Omental fat pad (tissue), 4 donors: ENCODE data around the gene CAPG. TPM values are rescaled to one million over a fixed set of nuclear protein-coding genes. Genes with fewer than 3 reads are reported as not detected.
A peak's percentile ranks its signal among the peaks of the same experiment; 100 is the strongest.
"Not testable (repeated sequence)": the region's sequence is repeated elsewhere in the genome, so short reads cannot be mapped to it uniquely, and the experiment has no call there.

Experiments
- ATAC-seq: fragments of 150-250 bp; one replicate; pipeline ENCODE4 v1.9.1; 2016; ENCODE audit warnings: mild to moderate bottlenecking, moderate library complexity; ENCODE audit not compliant: low FRiP score
- DNase-seq: peaks from one replicate; pipeline ENCODE4 v3.0.0-alpha.2; 2019; ENCODE audit warnings: low spot score
- CTCF ChIP-seq, 3 donors: fragments of 450-650 bp; IDR thresholded peaks; one replicate each; pipeline ENCODE4 v1.5.1; 2016 to 2017; ENCODE audit warnings: antibody characterized with exemption in 3 of 3, mild to moderate bottlenecking in 3 of 3, moderate library complexity in 2 of 3
- total RNA-seq, 4 donors: library from RNA; depleted of rRNA; stranded (reverse); fragments of >200 nt; gene quantifications; one replicate each; pipeline ENCODE4 v1.1.0, GENCODE V29; 2016

The CAPG gene
- total RNA-seq, 4 donors from 2014 or later, result 32.3 to 190 (median 99.5) TPM

- ATAC-seq, result no peak
- no peak for TF ChIP-seq CTCF (IDR thresholded peaks at IDR 0.05)
- no peak for DNase-seq
Observed at GRCh38 chr2:85369500-85369899, 40.7 kb downstream of the CAPG start.

- TF ChIP-seq CTCF (IDR thresholded peaks at IDR 0.05), result no peak
- DNase-seq (no peak), ATAC-seq (no peak)
Observed at GRCh38 chr2:85368921-85369320, 41.2 kb downstream of the CAPG start.

GRCh38 chr2:85367180-85367579, 43.0 kb downstream of the CAPG start:
- no peak for TF ChIP-seq CTCF (IDR thresholded peaks at IDR 0.05)
- ATAC-seq (no peak), DNase-seq (no peak)

GRCh38 chr2:85362653-85363387, 47.3 kb downstream of the CAPG start:
- not testable (repeated sequence) for DNase-seq

GRCh38 chr2:85357736-85358135, 52.4 kb downstream of the CAPG start:
- TF ChIP-seq CTCF (IDR thresholded peaks at IDR 0.05), result no peak
- no peak for DNase-seq
- ATAC-seq, result peak; percentile 9

More at GRCh38 chr2:85362653-85363387, 47.3 kb downstream of the CAPG start:
- ATAC-seq, result not testable (repeated sequence)

- ATAC-seq (no peak), DNase-seq (no peak)
- TF ChIP-seq CTCF (IDR thresholded peaks at IDR 0.05), result no peak
Observed at GRCh38 chr2:85356186-85356585, 54.0 kb downstream of the CAPG start.

- no peak for TF ChIP-seq CTCF (IDR thresholded peaks at IDR 0.05)
- DNase-seq (no peak), ATAC-seq (no peak)
Observed at GRCh38 chr2:85355521-85355920, 54.6 kb downstream of the CAPG start.
